Measurements from ENCODE around the gene NSF. TPM values are rescaled to one million over a fixed set of nuclear protein-coding genes. Genes with fewer than 3 reads are reported as not detected.

NSF gene
- total RNA-seq, 2 experiments from 2014 or later, result 35.3 to 42.5 TPM

DNA sequence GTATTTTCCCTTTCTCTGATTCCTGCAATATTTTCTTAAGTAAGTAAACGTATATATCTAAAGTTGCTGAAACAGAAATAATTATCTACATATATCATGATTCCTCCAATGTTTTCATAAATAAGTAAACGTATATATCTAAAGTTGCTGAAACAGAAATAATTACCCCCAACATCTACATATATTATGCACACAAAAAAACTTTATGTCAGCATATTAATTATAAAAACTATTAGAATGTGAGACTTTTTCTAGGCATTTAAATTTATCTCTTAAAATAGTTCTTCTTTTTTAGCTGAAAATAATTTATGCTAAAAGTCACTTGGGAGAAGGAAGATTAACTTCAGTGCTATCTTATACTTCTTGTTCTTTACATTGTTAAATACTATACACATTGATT, 139.6 kb downstream of the NSF start:
- H3K4me1 ChIP-seq (ENCODE audit: insufficient read depth, low read length, poor library complexity, severe bottlenecking), result peaks cover 53% of the 10 kb centered on the region
- H4K20me1 ChIP-seq (ENCODE audit: insufficient read depth, low read length), result no peaks in the 10 kb centered on the region
- no peak overlapping the region for H3K4me3 ChIP-seq (ENCODE audit: low read depth, low read length, poor library complexity, severe bottlenecking)
- CTCF ChIA-PET (ENCODE audit: unreplicated experiment), result no interaction called here
- H3K9me3 ChIP-seq (ENCODE audit: low read length), result no peaks in the 10 kb centered on the region
- POLR2A ChIA-PET, result no interaction called here
- no peak overlapping the region for H3K27ac ChIP-seq (ENCODE audit: low read depth, low read length, poor library complexity, severe bottlenecking)
- no peaks in the 10 kb centered on the region for H3K9me2 ChIP-seq (ENCODE audit: insufficient read depth, low read length)
- H3K79me2 ChIP-seq (ENCODE audit: insufficient read depth, low read depth, low read length), result no peaks in the 10 kb centered on the region
- H3K4me2 ChIP-seq (ENCODE audit: low read length), result no peak overlapping the region
- intact Hi-C loops (cut with micrococcal nuclease; ENCODE audit: unreplicated experiment), result no loop called here
- TF ChIP-seq, protein P1, sequence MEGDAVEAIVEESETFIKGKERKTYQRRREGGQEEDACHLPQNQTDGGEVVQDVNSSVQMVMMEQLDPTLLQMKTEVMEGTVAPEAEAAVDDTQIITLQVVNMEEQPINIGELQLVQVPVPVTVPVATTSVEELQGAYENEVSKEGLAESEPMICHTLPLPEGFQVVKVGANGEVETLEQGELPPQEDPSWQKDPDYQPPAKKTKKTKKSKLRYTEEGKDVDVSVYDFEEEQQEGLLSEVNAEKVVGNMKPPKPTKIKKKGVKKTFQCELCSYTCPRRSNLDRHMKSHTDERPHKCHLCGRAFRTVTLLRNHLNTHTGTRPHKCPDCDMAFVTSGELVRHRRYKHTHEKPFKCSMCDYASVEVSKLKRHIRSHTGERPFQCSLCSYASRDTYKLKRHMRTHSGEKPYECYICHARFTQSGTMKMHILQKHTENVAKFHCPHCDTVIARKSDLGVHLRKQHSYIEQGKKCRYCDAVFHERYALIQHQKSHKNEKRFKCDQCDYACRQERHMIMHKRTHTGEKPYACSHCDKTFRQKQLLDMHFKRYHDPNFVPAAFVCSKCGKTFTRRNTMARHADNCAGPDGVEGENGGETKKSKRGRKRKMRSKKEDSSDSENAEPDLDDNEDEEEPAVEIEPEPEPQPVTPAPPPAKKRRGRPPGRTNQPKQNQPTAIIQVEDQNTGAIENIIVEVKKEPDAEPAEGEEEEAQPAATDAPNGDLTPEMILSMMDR (conservative IDR thresholded peaks at IDR 0.05; ENCODE audit: low read length), result no peak
- TF ChIP-seq EZH2phosphoT487 (IDR thresholded peaks at IDR 0.05; ENCODE audit: borderline replicate concordance, low read depth, low read length), result no peak
- BruUV-seq (replicated peaks), result no TSS peak
- no peak for DNase-seq (ENCODE audit: low spot score)
- H3K36me3 ChIP-seq (ENCODE audit: insufficient read depth, low read length), result peaks cover 40% of the 10 kb centered on the region
- H2AFZ ChIP-seq (ENCODE audit: low read length), result no peak overlapping the region

DNA sequence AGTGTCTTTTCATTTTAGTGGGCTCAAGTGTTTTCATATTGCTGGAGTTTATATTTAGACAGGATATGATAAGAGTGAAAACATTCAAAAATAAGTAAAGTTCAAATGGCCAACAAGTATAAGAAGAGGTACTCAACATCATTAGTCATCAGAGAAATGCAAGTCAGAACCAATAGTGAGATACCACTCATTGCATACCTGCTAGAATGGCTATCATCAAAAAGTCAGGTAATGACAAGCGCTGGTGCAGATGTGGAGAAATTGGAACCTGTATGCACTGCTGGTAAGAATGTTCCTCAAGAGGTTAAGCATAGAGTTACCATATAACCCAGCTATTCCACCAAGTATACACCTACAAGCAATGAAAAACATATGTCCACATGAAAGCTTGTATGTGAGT, 140.2 kb downstream of the NSF start:
- no peaks in the 10 kb centered on the region for H4K20me1 ChIP-seq (ENCODE audit: insufficient read depth, low read length)
- peaks cover 54% of the 10 kb centered on the region for H3K4me1 ChIP-seq (ENCODE audit: insufficient read depth, low read length, poor library complexity, severe bottlenecking)
- peaks cover 40% of the 10 kb centered on the region for H3K36me3 ChIP-seq (ENCODE audit: insufficient read depth, low read length)
- H3K9me2 ChIP-seq (ENCODE audit: insufficient read depth, low read length), result no peaks in the 10 kb centered on the region
- no TSS peak for BruUV-seq (replicated peaks)
- H3K9me3 ChIP-seq (ENCODE audit: low read length), result no peaks in the 10 kb centered on the region
- no peak for TF ChIP-seq EZH2phosphoT487 (IDR thresholded peaks at IDR 0.05; ENCODE audit: borderline replicate concordance, low read depth, low read length)
- TF ChIP-seq, protein P1 (conservative IDR thresholded peaks at IDR 0.05; ENCODE audit: low read length), result no peak
- no peak overlapping the region for H3K4me3 ChIP-seq (ENCODE audit: low read depth, low read length, poor library complexity, severe bottlenecking)
- intact Hi-C loops (cut with micrococcal nuclease; ENCODE audit: unreplicated experiment), result no loop called here
- H2AFZ ChIP-seq (ENCODE audit: low read length), result no peak overlapping the region
- H3K79me2 ChIP-seq (ENCODE audit: insufficient read depth, low read depth, low read length), result no peaks in the 10 kb centered on the region
- no peak for DNase-seq (ENCODE audit: low spot score)
- H3K27ac ChIP-seq (ENCODE audit: low read depth, low read length, poor library complexity, severe bottlenecking), result no peak overlapping the region
- CTCF ChIA-PET (ENCODE audit: unreplicated experiment), result no interaction called here
- POLR2A ChIA-PET, result no interaction called here
- H3K4me2 ChIP-seq (ENCODE audit: low read length), result no peak overlapping the region

DNA sequence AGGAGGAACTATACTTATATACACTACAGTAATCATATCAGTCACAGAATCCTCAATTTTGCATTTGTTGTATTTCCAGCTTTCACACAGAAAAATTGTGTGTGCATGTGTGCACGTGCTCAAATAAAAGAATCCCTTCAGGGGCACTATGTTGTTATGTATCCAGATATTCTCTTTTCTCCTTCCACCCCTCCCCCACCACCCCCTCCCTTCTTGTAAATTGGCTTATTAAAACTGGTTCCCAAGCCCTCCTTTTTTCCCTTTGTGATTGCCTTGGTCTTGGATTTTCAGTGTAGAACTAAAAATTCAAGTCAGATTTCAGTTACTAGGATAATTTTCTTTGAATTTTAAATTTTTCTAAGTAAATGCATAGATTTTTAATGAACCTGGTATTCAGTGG, 141.7 kb downstream of the NSF start:
- intact Hi-C loops (cut with micrococcal nuclease; ENCODE audit: unreplicated experiment), result no loop called here
- TF ChIP-seq, protein P1 (conservative IDR thresholded peaks at IDR 0.05; ENCODE audit: low read length), result no peak
- TF ChIP-seq EZH2phosphoT487 (IDR thresholded peaks at IDR 0.05; ENCODE audit: borderline replicate concordance, low read depth, low read length), result no peak
- CTCF ChIA-PET (ENCODE audit: unreplicated experiment), result no interaction called here
- H3K9me2 ChIP-seq (ENCODE audit: insufficient read depth, low read length), result no peaks in the 10 kb centered on the region
- no peaks in the 10 kb centered on the region for H4K20me1 ChIP-seq (ENCODE audit: insufficient read depth, low read length)
- BruUV-seq (replicated peaks), result no TSS peak
- H3K36me3 ChIP-seq (ENCODE audit: insufficient read depth, low read length), result peaks cover 40% of the 10 kb centered on the region
- no peaks in the 10 kb centered on the region for H3K79me2 ChIP-seq (ENCODE audit: insufficient read depth, low read depth, low read length)
- no peak overlapping the region for H2AFZ ChIP-seq (ENCODE audit: low read length)
- no peak overlapping the region for H3K27ac ChIP-seq (ENCODE audit: low read depth, low read length, poor library complexity, severe bottlenecking)
- H3K4me3 ChIP-seq (ENCODE audit: low read depth, low read length, poor library complexity, severe bottlenecking), result no peak overlapping the region
- POLR2A ChIA-PET, result no interaction called here
- H3K9me3 ChIP-seq (ENCODE audit: low read length), result no peaks in the 10 kb centered on the region
- H3K4me1 ChIP-seq (ENCODE audit: insufficient read depth, low read length, poor library complexity, severe bottlenecking), result peaks cover 56% of the 10 kb centered on the region
- H3K4me2 ChIP-seq (ENCODE audit: low read length), result no peak overlapping the region
- DNase-seq (ENCODE audit: low spot score), result no peak
